Spleen (tissue), 11 donors: ENCODE data around the gene CNTNAP2. TPM values are rescaled to one million over a fixed set of nuclear protein-coding genes. Genes with fewer than 3 reads are reported as not detected.

Experiments
- DNase-seq: peaks from one replicate; pipeline ENCODE4 v3.0.0-alpha.2; 2020
- H3K27ac ChIP-seq, 8 donors: fragments of 200-600 bp; sonication (generic) in 7 of 8; 1 replicate in 4 of 8; 2 replicates in 4 of 8; pipeline versions ENCODE4 v1.5.0 to v1.8.0; 2016 to 2021; ENCODE audit warnings: inconsistent platforms in 4 of 8, mild to moderate bottlenecking in 4 of 8, moderate library complexity in 1 of 8
- H3K27me3 ChIP-seq, 7 donors: fragments of 200-600 bp; sonication (generic) in 6 of 7; replicated peaks in 1 of 7; 1 replicate in 4 of 7; 2 replicates in 3 of 7; pipeline versions ENCODE4 v1.5.0 to v1.8.0; 2016 to 2021; ENCODE audit warnings: inconsistent platforms in 3 of 7, mild to moderate bottlenecking in 1 of 7
- H3K36me3 ChIP-seq, 6 donors: fragments of 200-600 bp; sonication (generic) in 5 of 6; 1 replicate in 4 of 6; 2 replicates in 2 of 6; pipeline versions ENCODE4 v1.5.0 to v1.8.0; 2016 to 2021; ENCODE audit warnings: inconsistent platforms in 2 of 6
- H3K4me1 ChIP-seq, 6 donors: fragments of 200-600 bp; sonication (generic) in 5 of 6; 1 replicate in 3 of 6; 2 replicates in 3 of 6; pipeline versions ENCODE4 v1.5.0 to v1.8.0; 2016 to 2021; ENCODE audit warnings: inconsistent platforms in 3 of 6
- H3K4me3 ChIP-seq, 8 donors: fragments of 200-600 bp; sonication (generic) in 7 of 8; 1 replicate in 4 of 8; 2 replicates in 4 of 8; pipeline versions ENCODE4 v1.5.0 to v1.8.0; 2016 to 2021; ENCODE audit warnings: inconsistent platforms in 4 of 8, mild to moderate bottlenecking in 4 of 8, moderate library complexity in 2 of 8
- H3K9me3 ChIP-seq, 8 donors: fragments of 200-600 bp; sonication (generic) in 7 of 8; 1 replicate in 4 of 8; 2 replicates in 4 of 8; pipeline versions ENCODE4 v1.5.0 to v1.8.0; 2016 to 2021; ENCODE audit warnings: inconsistent platforms in 4 of 8
- CTCF ChIP-seq, 11 experiments: fragments of 200-600 bp in 7 of 11; fragments of 450-650 bp in 4 of 11; sonication (generic) in 4 of 11; IDR thresholded peaks in 8 of 11; conservative IDR thresholded peaks in 3 of 11; 1 replicate in 7 of 11; 2 replicates in 4 of 11; pipeline versions ENCODE4 v1.4.0 to v1.8.0; 2016 to 2021; ENCODE audit warnings: antibody characterized with exemption in 11 of 11, inconsistent platforms in 4 of 11, mild to moderate bottlenecking in 1 of 11
- POLR2A ChIP-seq, 3 donors: fragments of 450-650 bp; IDR thresholded peaks; one replicate each; pipeline ENCODE4 v1.5.1; 2017; ENCODE audit warnings: antibody characterized with exemption in 3 of 3, mild to moderate bottlenecking in 1 of 3
- POLR2AphosphoS5 ChIP-seq, 3 donors: sonication (generic); formaldehyde crosslinking; IDR thresholded peaks; one replicate each; pipeline ENCODE4 v1.5.1; 2017; ENCODE audit warnings: antibody characterized with exemption in 3 of 3
- WGBS, 5 donors: extraction: QIAGEN DNeasy Blood & Tissue Kit in 3 of 5; methylation state at CpG; one replicate each; pipeline versions ENCODE4 v1.1.5 to v1.1.7; 2013 to 2018; 5-methylcytosine and 5-hydroxymethylcytosine counted together
- intact Hi-C: fragments of 100-400 bp; cut with DNase I; formaldehyde crosslinking; loops from one replicate; pipeline ENCODE4 v1.15.0; 2023; ENCODE audit warnings: low total_unique reads
- polyA plus RNA-seq, 3 donors: library from polyadenylated mRNA; stranded (reverse); fragments of 200-250 nt; gene quantifications; one replicate each; pipeline ENCODE4 v1.2.1, GENCODE V29; 2013
- total RNA-seq, 7 donors: library from RNA; depleted of rRNA in 3 of 7; stranded (reverse); fragments of >200 nt in 3 of 7; fragmentation: NEBNext Ultra II Directional in 4 of 7; extraction: Animal tissue kit (Norgen Biotek cat#: 25700) in 4 of 7; gene quantifications; one replicate each; pipeline versions ENCODE4 v1.1.0 to v1.2.1, GENCODE V29; 2016 to 2021
- donor health status: healthy with polysubstance abuse.
- donor health status: DM: no; HTN: no; CAD: no; lungs with moderate emphysema.
- donor health status: DM: no; HTN: no; CAD: no.
- donor health status: Bipolar disorder and iron deficiency.
- donor health status: healthy.
- donor health status: DM: no; HTN: no; CAD: no.
- donor health status: DM: yes; HTN: yes; CAD: no.

CNTNAP2 gene
- total and polyA plus RNA-seq, 10 donors = 0.13 to 2.0 (median 0.82) TPM

- intact Hi-C loops = no loop called here
- H3K4me1 ChIP-seq = no peaks in the 10 kb centered on the region
- no peak for DNase-seq
- peaks cover 0 to 5% (median 0%) of the 10 kb centered on the region in 8 donors for H3K9me3 ChIP-seq
- TF ChIP-seq POLR2A (IDR thresholded peaks at IDR 0.05) (no peak), POLR2AphosphoS5 (IDR thresholded peaks at IDR 0.05) (no peak), CTCF (IDR thresholded peaks at IDR 0.05 in 8 of 11, conservative IDR thresholded peaks at IDR 0.05 in 3 of 11) (no peak)
- no peaks in the 10 kb centered on the region for H3K36me3 ChIP-seq
- H3K27me3 ChIP-seq = no peaks in the 10 kb centered on the region
- H3K27ac ChIP-seq = no peak overlapping the region
- WGBS, 5 donors = 88 to 91% (median 90%) methylated on average over 13 of the region's 13 CpGs
- no peak overlapping the region for H3K4me3 ChIP-seq
These were observed 1787.1 kb downstream of the CNTNAP2 start for GRCh38 chr7:147903536-147904218.

- no peak for TF ChIP-seq POLR2AphosphoS5 (IDR thresholded peaks at IDR 0.05)
- no peak for TF ChIP-seq POLR2A (IDR thresholded peaks at IDR 0.05)
- no peak for TF ChIP-seq CTCF (IDR thresholded peaks at IDR 0.05 in 8 of 11, conservative IDR thresholded peaks at IDR 0.05 in 3 of 11)
- Histone ChIP-seq H3K27ac (no peak overlapping the region), H3K36me3 (no peaks in the 10 kb centered on the region), H3K9me3 (peaks cover 0 to 3% (median 0%) of the 10 kb centered on the region in 8 donors), H3K4me3 (no peak overlapping the region), H3K27me3 (no peaks in the 10 kb centered on the region), H3K4me1 (no peaks in the 10 kb centered on the region)
- DNase-seq = no peak
- 46 to 76% (median 72%) methylated on average over 3 of the region's 3 CpGs for WGBS, 5 donors
- intact Hi-C loops = no loop called here
These were observed 1787.6 kb downstream of the CNTNAP2 start for GRCh38 chr7:147904219-147904576.

- TF ChIP-seq CTCF (IDR thresholded peaks at IDR 0.05 in 8 of 11, conservative IDR thresholded peaks at IDR 0.05 in 3 of 11) = no peak
- TF ChIP-seq POLR2AphosphoS5 (IDR thresholded peaks at IDR 0.05) = no peak
- TF ChIP-seq POLR2A (IDR thresholded peaks at IDR 0.05) = no peak
- no peaks in the 10 kb centered on the region for H3K27me3 ChIP-seq
- H3K27ac ChIP-seq = no peak overlapping the region
- no peaks in the 10 kb centered on the region for H3K9me3 ChIP-seq
- intact Hi-C loops = no loop called here
- H3K36me3 ChIP-seq = no peaks in the 10 kb centered on the region
- WGBS, 5 donors = 76 to 87% (median 82%) methylated on average over 10 of the region's 10 CpGs
- no peak overlapping the region for H3K4me3 ChIP-seq
- peaks cover 0 to 2% (median 0%) of the 10 kb centered on the region in 6 donors for H3K4me1 ChIP-seq
- no peak for DNase-seq
These were observed 1793.0 kb downstream of the CNTNAP2 start for GRCh38 chr7:147909431-147910148.

DNA sequence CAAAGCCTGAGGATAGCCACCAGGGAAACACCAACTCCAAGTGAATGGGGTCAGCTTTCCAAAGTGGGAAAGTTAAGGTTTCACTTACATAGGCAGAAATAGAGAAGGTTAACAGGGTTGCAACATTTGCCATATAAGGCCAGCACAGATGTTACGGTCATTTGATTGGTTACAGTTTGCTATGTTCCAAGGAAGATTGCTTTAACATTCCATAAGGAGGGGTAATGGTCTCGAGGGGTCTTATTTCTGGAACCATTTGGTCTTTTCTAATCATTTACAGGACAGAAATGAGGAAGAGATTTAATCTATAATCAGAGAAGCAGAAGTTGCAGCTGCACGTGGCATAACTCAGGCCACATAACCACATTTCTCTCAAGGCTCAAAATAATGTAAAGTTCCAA is 1794.6 kb downstream of the CNTNAP2 start:
- Histone ChIP-seq H3K27me3 (no peaks in the 10 kb centered on the region), H3K27ac (no peak overlapping the region), H3K36me3 (no peaks in the 10 kb centered on the region), H3K4me3 (no peak overlapping the region), H3K4me1 (peaks cover 0 to 2% (median 0%) of the 10 kb centered on the region in 6 donors), H3K9me3 (no peaks in the 10 kb centered on the region)
- intact Hi-C loops = no loop called here
- TF ChIP-seq POLR2A (IDR thresholded peaks at IDR 0.05) (no peak), CTCF (IDR thresholded peaks at IDR 0.05 in 8 of 11, conservative IDR thresholded peaks at IDR 0.05 in 3 of 11) (no peak), POLR2AphosphoS5 (IDR thresholded peaks at IDR 0.05) (no peak)
- 15 to 21% (median 19%) methylated on average over 3 of the region's 3 CpGs for WGBS, 5 donors
- no peak for DNase-seq
